GM18861 (cell line): Measurements from ENCODE around the gene PABPN1L.
"Not testable (repeated sequence)": the region's sequence is repeated elsewhere in the genome, so short reads cannot be mapped to it uniquely, and the experiment has no call there.

Source experiments
- ATAC-seq: cut with Tn5 transposase; IDR thresholded peaks from one replicate; pipeline ENCODE4 v1.9.1; 2021; ENCODE audit not compliant: unreplicated experiment

Gene PABPN1L

DNA sequence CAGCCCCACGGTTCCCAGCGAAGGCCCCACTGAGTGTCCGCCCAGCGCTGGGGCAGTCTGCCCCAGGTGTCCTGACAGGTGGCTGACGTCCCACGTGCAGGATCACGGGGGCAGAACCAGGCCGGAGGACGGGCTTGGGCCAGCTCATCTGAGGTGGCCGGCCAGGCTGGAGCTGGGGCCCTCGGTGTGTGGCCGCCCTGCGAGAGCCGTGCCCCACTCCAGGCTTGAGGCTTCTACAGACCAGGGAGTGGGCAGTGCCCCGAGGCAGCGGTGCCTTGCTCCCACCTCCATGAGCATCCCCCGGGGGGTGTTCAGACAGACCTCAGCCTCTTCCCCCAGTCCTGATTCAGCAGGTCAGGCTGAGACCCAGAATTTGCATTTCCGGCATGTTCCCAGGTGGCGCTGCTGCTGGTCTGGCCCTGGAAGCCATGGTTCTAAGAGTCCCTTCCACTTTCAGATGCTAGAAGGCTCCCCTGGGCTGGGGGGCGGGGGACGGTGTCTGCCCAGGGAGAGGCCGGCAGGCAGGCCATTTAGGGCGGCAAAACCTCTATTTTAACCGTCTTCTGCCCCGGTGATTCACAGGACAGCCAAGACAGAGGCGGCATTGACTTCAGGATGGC is 35.4 kb upstream of the PABPN1L start:
- ATAC-seq, result no peak

- ATAC-seq, result no peak
Measured at GRCh38 chr16:88900662-88901052, 34.2 kb upstream of the PABPN1L start.

GRCh38 chr16:88899901-88900661 is 33.6 kb upstream of the PABPN1L start:
- ATAC-seq, result no peak

DNA sequence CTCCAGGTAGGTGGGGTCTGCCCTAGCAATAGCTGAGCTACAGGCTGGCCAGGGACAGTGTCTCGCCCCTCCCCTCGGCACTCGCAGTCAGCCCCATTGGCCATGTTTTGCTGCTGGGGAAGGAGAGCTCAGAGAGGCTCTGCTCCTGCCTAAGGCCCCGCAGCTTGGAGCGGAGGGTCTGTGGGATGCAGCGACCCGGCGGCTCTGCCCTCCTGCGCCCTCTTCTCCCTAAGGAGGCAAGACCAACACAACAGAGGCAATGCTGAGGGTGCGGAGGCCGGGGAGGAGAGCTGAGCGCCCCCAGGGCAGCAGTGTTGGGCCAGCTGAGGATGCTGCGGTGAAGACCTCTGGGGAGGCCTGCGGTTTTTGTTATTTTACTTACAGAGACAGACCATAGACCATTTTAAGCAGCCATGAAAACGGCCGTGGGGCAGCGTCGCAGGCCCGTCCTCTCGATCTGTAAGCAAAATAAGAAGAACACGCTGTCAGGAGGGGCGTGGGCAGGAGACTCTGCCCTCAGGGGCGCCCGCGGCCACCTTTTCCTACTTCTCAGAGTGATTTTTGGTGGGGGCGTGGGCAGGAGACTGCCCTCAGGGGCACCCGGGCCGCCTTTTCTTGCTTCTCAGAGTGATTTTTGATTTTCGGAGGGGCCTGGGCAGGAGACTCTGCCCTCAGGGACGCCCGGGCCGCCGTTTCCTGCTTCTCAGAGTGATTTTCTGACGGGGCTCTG is 31.4 kb upstream of the PABPN1L start:
- ATAC-seq, result no peak

DNA sequence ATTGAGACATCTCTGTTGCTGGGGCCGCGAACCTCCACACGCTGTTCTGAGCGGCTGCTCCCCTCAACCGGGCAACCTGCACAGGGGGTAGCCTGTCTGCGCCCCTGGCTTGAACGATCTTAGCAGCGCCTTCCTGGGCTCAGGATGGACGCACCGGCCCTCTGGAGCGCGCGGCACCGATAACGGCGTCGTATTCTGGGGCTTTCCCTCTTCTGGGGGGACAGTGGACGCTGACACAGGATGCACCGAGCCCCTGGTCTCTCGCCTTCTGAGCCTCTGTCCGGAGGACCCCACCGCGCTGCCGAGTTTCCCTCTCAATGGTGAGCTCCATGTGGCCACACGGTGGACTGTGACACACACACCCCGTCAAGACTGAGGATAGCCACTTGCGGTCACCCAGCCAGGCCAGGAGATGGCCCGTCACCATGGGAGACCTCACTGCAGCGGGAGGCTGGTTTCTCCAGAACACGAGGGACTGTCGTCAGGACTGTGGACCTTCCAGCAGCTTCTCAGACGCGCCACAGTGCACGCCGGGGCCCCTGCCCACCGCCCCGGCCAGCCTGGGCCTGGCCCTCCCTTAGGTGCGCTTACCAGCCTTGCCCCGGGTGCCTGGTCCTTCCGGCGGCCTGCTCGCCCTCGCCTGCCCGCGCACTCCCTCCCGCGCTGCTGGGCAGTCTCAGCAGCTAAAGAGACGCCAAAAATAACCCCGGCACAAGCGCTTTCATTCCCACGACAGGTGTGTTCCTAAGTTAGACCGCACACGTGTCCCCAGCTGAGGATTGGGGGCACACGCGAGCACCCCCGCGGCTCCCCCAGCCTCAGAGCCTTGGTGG is 30.0 kb upstream of the PABPN1L start:
- ATAC-seq, result no peak

GRCh38 chr16:88895335-88895734 is 28.9 kb upstream of the PABPN1L start:
- no peak for ATAC-seq

GRCh38 chr16:88894681-88895300 is 28.3 kb upstream of the PABPN1L start:
- ATAC-seq, result no peak

DNA sequence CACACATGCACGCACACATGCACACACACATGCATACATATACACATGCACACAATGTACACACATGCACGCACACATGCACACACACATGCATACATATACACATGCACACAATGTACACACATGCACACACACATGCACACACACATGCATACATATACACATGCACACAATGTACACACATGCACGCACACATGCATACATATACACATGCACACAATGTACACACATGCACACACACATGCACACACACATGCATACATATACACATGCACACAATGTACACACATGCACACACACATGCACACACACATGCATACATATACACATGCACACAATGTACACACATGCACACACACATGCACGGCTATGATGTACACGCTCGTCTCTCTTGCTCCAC is 27.8 kb upstream of the PABPN1L start:
- ATAC-seq, result not testable (repeated sequence)

DNA sequence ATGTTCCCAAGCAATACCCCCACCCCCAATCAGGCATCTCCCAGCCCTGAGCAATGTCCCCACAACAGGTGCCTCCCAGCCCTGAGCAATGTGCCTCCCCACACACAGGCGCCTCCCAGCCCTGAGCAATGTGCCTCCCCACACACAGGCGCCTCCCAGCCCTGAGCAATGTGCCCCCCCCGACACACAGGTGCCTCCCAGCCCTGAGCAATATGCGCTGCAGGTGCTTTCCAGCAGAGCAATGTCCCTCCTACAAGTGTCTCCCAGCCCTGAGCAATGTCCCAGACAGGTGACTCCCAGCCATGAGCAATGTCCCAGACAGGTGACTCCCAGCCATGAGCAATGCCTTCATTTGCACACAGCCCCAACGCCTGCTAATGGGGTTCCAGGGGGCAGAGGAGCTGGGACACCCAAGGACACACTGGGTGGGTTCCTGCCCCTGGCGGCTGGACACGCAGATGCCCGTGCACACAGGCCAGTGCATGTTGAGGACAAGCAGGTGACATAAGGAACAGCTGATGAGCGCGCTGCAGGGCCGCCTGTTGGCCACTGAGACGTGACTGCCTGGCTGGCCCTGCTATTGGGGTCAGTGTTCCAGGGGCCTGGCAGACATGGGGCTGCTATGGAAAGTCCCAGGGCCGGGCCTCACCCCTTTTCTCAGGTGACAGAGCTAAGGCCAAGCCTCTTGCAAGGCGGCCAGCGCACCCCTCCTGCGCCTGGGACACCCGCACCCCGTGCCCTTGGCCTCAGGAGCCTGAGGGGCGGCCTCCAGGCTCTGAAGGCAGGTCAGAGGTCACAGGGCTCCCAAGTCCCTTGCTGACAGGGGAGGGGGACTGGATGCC is 26.9 kb upstream of the PABPN1L start:
- no peak for ATAC-seq

DNA sequence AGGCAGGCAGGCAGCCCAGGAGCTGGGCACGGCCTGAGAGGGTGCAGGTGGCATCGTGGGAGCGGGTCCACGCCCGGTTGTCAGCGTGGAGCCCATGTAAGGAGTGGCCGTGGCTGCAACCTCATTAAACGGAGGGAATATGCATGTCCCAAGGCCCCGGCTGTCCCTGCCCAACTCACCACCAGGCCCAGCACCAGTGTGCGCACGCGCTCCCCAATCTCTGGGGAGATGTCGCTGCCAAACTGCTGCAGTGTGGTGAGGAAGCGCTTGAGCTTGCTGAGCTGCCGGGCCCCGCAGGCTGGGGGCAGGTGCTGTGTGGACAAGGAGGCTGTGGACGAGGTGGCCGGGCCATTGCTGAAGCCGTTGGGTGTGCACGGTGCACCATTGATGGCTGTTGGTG is 25.6 kb upstream of the PABPN1L start:
- no peak for ATAC-seq

DNA sequence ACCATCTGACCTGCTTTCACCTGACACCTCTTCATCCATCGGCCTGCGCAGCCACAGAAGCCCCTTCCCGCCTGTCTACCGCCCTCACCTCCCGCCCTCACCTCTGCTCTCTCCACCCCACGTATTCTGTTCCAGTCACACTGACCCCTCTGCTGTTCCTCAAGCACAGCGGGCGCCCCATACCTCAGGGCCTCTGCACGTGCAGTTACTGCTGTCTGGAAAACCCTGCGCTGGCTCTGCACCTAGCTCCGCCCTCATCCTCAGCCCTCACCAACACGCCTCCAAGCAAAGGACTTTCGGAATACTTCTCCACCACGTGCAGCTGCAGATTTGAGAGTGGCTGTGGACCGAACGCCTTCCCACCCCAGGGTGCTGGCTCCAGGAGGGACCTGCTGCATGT is 24.6 kb upstream of the PABPN1L start:
- ATAC-seq, result no peak

DNA sequence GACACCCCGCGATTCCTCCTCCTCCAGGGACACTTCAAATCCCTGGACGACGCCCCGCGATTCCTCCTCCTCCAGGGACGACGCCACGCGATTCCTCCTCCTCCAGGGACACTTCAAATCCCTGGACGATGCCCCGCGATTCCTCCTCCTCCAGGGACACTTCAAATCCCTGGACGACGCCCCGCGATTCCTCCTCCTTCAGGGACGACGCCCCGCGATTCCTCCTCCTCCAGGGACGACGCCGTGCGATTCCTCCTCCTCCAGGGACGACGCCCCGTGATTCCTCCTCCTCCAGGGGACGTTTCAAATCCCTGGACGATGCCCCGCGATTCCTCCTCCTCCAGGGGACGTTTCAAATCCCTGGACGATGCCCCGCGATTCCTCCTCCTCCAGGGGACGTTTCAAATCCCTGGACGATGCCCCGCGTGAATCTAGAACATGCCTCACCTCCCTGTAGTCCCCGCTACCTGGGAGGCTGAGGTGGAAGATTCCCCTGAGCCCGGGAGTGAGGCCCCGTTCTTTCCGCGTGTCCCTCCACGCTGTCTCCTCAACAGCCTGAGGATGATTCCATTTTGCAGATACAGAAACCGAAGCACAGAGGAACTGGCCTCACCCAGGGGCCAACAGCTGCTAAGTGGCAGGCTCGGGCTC is 23.4 kb upstream of the PABPN1L start:
- not testable (repeated sequence) for ATAC-seq

DNA sequence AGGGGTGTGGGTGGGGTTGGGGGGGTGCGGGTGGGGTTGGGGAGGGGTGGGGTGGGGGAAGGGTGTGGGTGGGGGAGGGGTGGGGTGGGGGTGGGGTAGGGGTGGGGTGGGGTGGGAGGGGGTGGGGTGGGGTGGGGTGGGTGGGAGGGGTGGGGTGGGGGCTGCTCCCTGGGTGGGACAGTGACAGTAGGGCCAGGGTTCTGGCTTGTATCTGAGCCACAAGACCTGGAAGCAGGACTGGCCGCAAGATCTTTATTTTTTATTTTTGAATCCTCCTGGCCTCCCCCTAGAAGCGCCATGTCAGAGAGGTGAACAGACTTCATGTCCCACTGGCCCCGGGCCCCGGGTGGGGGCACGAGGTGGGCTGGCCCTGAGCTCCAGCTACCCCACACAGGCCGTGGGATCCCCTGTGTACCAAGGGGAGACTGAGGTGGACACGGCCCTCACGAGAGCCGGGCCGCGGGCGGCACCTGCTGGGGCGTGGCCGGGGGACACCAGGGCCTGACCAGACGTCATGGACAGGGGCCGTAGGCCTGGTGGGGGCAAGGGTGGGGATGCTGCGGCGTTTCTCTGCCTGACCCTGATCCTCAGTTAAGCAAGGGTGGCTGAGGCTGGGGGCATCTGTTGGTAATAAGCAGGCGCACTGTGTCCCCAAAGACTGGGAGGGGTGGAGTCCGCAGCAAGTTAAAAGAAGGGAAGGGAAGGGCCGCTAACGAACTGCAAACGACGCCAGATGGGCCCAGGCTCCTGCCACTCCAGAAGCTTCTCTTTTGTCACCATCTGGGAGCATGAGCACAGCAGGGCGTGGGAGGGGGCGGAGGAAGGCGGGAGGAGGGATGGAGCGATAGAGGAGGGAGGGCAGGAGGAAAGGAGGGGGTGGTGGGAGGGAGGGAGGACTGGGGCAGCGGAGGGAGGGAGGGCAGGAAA is 22.3 kb upstream of the PABPN1L start:
- no peak for ATAC-seq

GRCh38 chr16:88888057-88888456 is 21.6 kb upstream of the PABPN1L start:
- ATAC-seq, result no peak

DNA sequence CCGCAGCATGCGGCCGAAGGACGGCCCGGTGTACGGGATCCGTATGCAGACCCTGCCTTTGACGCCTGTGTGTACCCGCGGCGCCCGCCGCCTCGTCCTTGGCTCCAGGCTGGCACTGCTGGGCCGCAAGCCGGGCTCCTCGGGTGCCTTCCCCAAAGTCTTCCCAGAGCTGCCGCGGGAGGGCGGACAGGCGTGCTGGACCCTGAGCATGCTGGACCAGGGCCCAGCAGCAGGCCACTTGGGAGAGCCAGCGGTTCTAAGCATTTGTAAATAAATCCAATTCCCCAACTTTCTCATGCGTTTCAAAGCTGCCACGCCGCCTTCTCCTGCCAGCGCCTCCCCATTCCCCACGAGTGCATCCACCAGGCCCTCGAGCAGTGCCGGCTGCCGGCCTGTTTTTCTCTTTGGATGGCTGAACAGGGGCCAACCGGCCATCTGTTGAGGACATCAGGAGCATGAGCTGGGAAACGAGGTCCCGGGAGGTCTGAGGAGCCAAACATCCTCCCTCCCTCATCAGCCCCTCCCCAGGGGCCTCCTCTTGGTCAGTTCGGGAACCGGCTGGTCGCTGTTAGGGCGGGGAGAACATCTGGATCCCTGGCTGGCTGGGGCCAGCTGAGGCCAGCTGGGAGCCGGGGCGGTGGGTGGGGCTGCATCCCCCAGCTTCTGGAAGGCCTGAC is 20.5 kb upstream of the PABPN1L start:
- no peak for ATAC-seq

- ATAC-seq, result no peak
Measured at GRCh38 chr16:88886420-88886844, 20.0 kb upstream of the PABPN1L start.

GRCh38 chr16:88885693-88886280 is 19.3 kb upstream of the PABPN1L start:
- ATAC-seq, result no peak
